ENCODE data around the gene RNF208. TPM values are rescaled to one million over a fixed set of nuclear protein-coding genes. Genes with fewer than 3 reads are reported as not detected.

RNF208 gene
- polyA plus RNA-seq, 1 of the 3 experiments (the other 2 are of a cell fraction), result 2.7 TPM

DNA sequence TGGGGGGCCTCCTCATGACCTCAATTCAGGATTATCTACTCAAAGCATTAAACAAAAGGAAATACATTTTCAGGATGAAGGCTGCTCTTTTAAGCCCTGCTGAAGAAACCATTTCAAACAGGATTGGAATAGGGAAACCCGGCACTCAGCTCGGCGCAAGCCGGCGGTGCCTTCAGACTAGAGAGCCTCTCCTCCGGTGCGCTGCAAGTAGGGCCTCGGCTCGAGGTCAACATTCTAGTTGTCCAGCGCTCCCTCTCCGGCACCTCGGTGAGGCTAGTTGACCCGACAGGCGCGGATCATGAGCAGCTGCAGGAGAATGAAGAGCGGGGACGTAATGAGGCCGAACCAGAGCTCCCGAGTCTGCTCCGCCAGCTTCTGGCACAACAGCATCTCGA, 17.3 kb downstream of the RNF208 start:
- no peaks in the 10 kb centered on the region for H3K9me2 ChIP-seq
- CTCF ChIA-PET, result interaction anchor here (0.8 to 2.5 kb wide), 6 partner anchors 15 to 155 kb away, joined by 4 to 9 read pairs (median 4); partner anchors contain the start of gene RNF224
- peak overlapping the region; percentile 99 for H3K9ac ChIP-seq
- H4K20me1 ChIP-seq (ENCODE audit: insufficient read depth), result no peaks in the 10 kb centered on the region
- peak overlapping the region; percentile 87 to 100 for H3K4me3 ChIP-seq (ENCODE audit: low read depth in 2 of 2, low read length in 1 of 2)
- H3K27me3 ChIP-seq (ENCODE audit: insufficient read depth), result no peaks in the 10 kb centered on the region
- H3K4me2 ChIP-seq, result peak overlapping the region; percentile 100
- no peak for DNase-seq
- peaks cover 11 to 38% of the 10 kb centered on the region in 2 experiments for H3K4me1 ChIP-seq (ENCODE audit: control insufficient read depth in 1 of 2, insufficient read depth in 2 of 2, low read depth in 1 of 2, low read length in 1 of 2)
- TF ChIP-seq, protein P1, sequence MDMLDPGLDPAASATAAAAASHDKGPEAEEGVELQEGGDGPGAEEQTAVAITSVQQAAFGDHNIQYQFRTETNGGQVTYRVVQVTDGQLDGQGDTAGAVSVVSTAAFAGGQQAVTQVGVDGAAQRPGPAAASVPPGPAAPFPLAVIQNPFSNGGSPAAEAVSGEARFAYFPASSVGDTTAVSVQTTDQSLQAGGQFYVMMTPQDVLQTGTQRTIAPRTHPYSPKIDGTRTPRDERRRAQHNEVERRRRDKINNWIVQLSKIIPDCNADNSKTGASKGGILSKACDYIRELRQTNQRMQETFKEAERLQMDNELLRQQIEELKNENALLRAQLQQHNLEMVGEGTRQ (IDR thresholded peaks at IDR 0.05; ENCODE audit: borderline replicate concordance, low read depth, low read length), result no peak
- TF ChIP-seq, protein P2, sequence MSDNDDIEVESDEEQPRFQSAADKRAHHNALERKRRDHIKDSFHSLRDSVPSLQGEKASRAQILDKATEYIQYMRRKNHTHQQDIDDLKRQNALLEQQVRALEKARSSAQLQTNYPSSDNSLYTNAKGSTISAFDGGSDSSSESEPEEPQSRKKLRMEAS (IDR thresholded peaks at IDR 0.05; ENCODE audit: low read depth), result no peak
- 4% methylated on average over 13 of the region's 21 CpGs for WGBS (ENCODE audit: low lambda C conversion rate)
- H3K27ac ChIP-seq (ENCODE audit: low read depth in 2 of 2, low read length in 1 of 2), result no peak overlapping the region; a peak in 1 of 4 replicates
- no peaks in the 10 kb centered on the region for H3K9me3 ChIP-seq
- no peaks in the 10 kb centered on the region for H3K36me3 ChIP-seq (replicated peaks in 1 of 2; ENCODE audit: control insufficient read depth in 1 of 2, insufficient read depth in 2 of 2, low read length in 1 of 2)
- peaks cover 14% of the 10 kb centered on the region for H3F3A ChIP-seq (replicated peaks; ENCODE audit: insufficient read depth)
- peak overlapping the region; percentile 56; the same call in 1 of the 2 replicates for H2AFZ ChIP-seq (ENCODE audit: low read depth)
- POLR2A ChIA-PET, result interaction anchor here (0.6 to 1.5 kb wide), 9 partner anchors 9 to 165 kb away, joined by 3 to 6 read pairs (median 3); partner anchors contain the start of genes RNF224 and SSNA1
- H3K79me2 ChIP-seq (ENCODE audit: insufficient read depth), result peaks cover 69% of the 10 kb centered on the region

DNA sequence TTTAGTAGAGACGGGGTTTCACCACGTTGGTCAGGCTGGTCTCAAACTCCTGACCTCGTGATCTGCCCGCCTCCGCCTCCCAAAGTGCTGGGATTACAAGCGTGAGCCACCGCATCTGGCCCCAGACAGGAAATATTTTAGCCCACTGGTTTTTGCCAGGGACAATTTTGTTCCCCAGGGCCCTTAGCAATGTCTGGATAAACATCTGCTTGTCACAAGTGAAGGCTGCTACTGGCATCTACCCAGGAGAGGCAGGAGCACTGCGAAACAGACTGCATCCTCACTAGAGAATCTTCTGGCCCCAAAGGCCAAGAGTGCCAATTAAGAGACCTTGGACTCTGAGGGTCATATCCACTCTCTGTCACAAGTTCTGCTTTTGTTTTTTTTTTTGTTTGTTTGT, 19.1 kb downstream of the RNF208 start:
- WGBS (ENCODE audit: low lambda C conversion rate), result 86% methylated on average over 8 of the region's 8 CpGs

GRCh38 chr9:137201205-137201868, 20.7 kb downstream of the RNF208 start:
- Histone ChIP-seq H3K9ac (peak overlapping the region; percentile 66; the same call in 1 of the 2 replicates), H4K20me1 (ENCODE audit: insufficient read depth) (peaks cover 28% of the 10 kb centered on the region), H3K36me3 (replicated peaks in 1 of 2; ENCODE audit: control insufficient read depth in 1 of 2, insufficient read depth in 2 of 2, low read length in 1 of 2) (no peaks in the 10 kb centered on the region), H3K27me3 (ENCODE audit: insufficient read depth) (no peaks in the 10 kb centered on the region), H3K27ac (ENCODE audit: low read depth in 2 of 2, low read length in 1 of 2) (peak overlapping the region; percentile 46 to 87; a peak in 3 of 4 replicates), H3K4me3 (ENCODE audit: low read depth in 2 of 2, low read length in 1 of 2) (peak overlapping the region; percentile 70 to 83), H3F3A (replicated peaks; ENCODE audit: insufficient read depth) (peaks cover 14% of the 10 kb centered on the region), H3K9me2 (no peaks in the 10 kb centered on the region), H3K9me3 (no peaks in the 10 kb centered on the region), H3K4me2 (peak overlapping the region; percentile 99), H2AFZ (ENCODE audit: low read depth) (peak overlapping the region; percentile 83; the same call in 1 of the 2 replicates), H3K4me1 (ENCODE audit: control insufficient read depth in 1 of 2, insufficient read depth in 2 of 2, low read depth in 1 of 2, low read length in 1 of 2) (peaks cover 17 to 49% of the 10 kb centered on the region in 2 experiments; a peak in 3 of 4 replicates), H3K79me2 (ENCODE audit: insufficient read depth) (peaks cover 83% of the 10 kb centered on the region)
- ChIA-PET CTCF (interaction anchor here (0.9 to 1.4 kb wide), 7 partner anchors 12 to 172 kb away, joined by 3 to 6 read pairs (median 3); partner anchors contain the start of genes NRARP and UAP1L1), POLR2A (interaction anchor here (0.6 to 1.4 kb wide), 8 partner anchors 9 to 221 kb away, joined by 3 to 9 read pairs (median 4); partner anchors contain the start of gene SSNA1)
- 52% methylated on average over 14 of the region's 23 CpGs for WGBS (ENCODE audit: low lambda C conversion rate)
- DNase-seq, result no peak
- TF ChIP-seq, protein P2 (IDR thresholded peaks at IDR 0.05; ENCODE audit: low read depth), result no peak
- TF ChIP-seq POLR2AphosphoS5 (IDR thresholded peaks at IDR 0.05; ENCODE audit: low read depth, low read length) (no peak), ELF1 (IDR thresholded peaks at IDR 0.05) (no peak), RXRA (IDR thresholded peaks at IDR 0.05; ENCODE audit: borderline replicate concordance, low read depth) (no peak), SMC3 (IDR thresholded peaks at IDR 0.05; ENCODE audit: low read depth, low read length) (no peak), EZH2phosphoT487 (IDR thresholded peaks at IDR 0.05; ENCODE audit: borderline replicate concordance, low read depth) (no peak), JUND (IDR thresholded peaks at IDR 0.05) (no peak), RCOR1 (IDR thresholded peaks at IDR 0.05; ENCODE audit: low read length) (no peak), GATA2 (CRISPR knock-in tag; IDR thresholded peaks at IDR 0.05) (no peak), FOXM1 (IDR thresholded peaks at IDR 0.05; ENCODE audit: low read depth) (no peak), FOXJ3 (CRISPR knock-in tag; IDR thresholded peaks at IDR 0.05) (no peak), MXI1 (IDR thresholded peaks at IDR 0.05; ENCODE audit: low read depth, low read length) (no peak), PBX3 (IDR thresholded peaks at IDR 0.05) (no peak)
- TF ChIP-seq, protein P1 (IDR thresholded peaks at IDR 0.05; ENCODE audit: borderline replicate concordance, low read depth, low read length), result no peak

More for the DNA sequence above, 19.1 kb downstream of the RNF208 start:
- Histone ChIP-seq H3K9me3 (no peaks in the 10 kb centered on the region), H3K9me2 (no peaks in the 10 kb centered on the region), H3K36me3 (replicated peaks in 1 of 2; ENCODE audit: control insufficient read depth in 1 of 2, insufficient read depth in 2 of 2, low read length in 1 of 2) (no peaks in the 10 kb centered on the region), H3F3A (replicated peaks; ENCODE audit: insufficient read depth) (peaks cover 14% of the 10 kb centered on the region), H4K20me1 (ENCODE audit: insufficient read depth) (peaks cover 15% of the 10 kb centered on the region), H3K4me1 (ENCODE audit: control insufficient read depth in 1 of 2, insufficient read depth in 2 of 2, low read depth in 1 of 2, low read length in 1 of 2) (peaks cover 22 to 55% of the 10 kb centered on the region in 2 experiments), H3K4me3 (ENCODE audit: low read depth in 2 of 2, low read length in 1 of 2) (no peak overlapping the region), H3K27ac (ENCODE audit: low read depth in 2 of 2, low read length in 1 of 2) (no peak overlapping the region), H3K9ac (no peak overlapping the region), H3K79me2 (ENCODE audit: insufficient read depth) (peaks cover 81% of the 10 kb centered on the region), H3K27me3 (ENCODE audit: insufficient read depth) (no peaks in the 10 kb centered on the region), H2AFZ (ENCODE audit: low read depth) (no peak overlapping the region), H3K4me2 (no peak overlapping the region)
- TF ChIP-seq TAF1 (IDR thresholded peaks at IDR 0.05; ENCODE audit: borderline replicate concordance, low read depth, low read length), result no peak
- ChIA-PET POLR2A (interaction anchor here (1.2 kb wide), 1 partner anchor 64 kb away, joined by 3 read pairs; the partner anchor contains the start of gene GRIN1), CTCF (no interaction called here)
- no peak for DNase-seq

All from SK-N-SH (cell line).